Liver (tissue), 3 donors: ENCODE results near the gene C1orf21.

Experiments used
- ATF3 ChIP-seq: IDR thresholded peaks from 2 replicates; pipeline ENCODE4 v1.6.1; 2016; ENCODE audit warnings: antibody characterized with exemption
- CTCF ChIP-seq: fragments of 150-350 bp; IDR thresholded peaks from 2 replicates; pipeline ENCODE4 v1.5.1; 2017; ENCODE audit warnings: improper control_type of control experiment, low read depth, low read length; ENCODE audit not compliant: missing input control
- EGR1 ChIP-seq, 2 donors: IDR thresholded peaks; 2 replicates each; pipeline ENCODE4 v1.6.1; 2016 to 2018; ENCODE audit warnings: antibody characterized with exemption in 2 of 2, low read depth in 2 of 2
- GABPA ChIP-seq, 2 donors: IDR thresholded peaks in 1 of 2; conservative IDR thresholded peaks in 1 of 2; 2 replicates each; pipeline ENCODE4 v1.6.1; 2016; ENCODE audit warnings: antibody characterized with exemption in 2 of 2, mild to moderate bottlenecking in 1 of 2, moderate library complexity in 1 of 2
- HNF4A ChIP-seq, 2 donors: conservative IDR thresholded peaks; 2 replicates each; pipeline ENCODE4 v1.6.1; 2016; ENCODE audit warnings: antibody characterized with exemption in 2 of 2, mild to moderate bottlenecking in 2 of 2
- MAX ChIP-seq: IDR thresholded peaks from 2 replicates; pipeline ENCODE4 v1.6.1; 2016; ENCODE audit warnings: antibody characterized with exemption
- RAD21 ChIP-seq, 2 donors: IDR thresholded peaks; 2 replicates each; pipeline ENCODE4 v1.6.1; 2016; ENCODE audit warnings: antibody characterized with exemption in 2 of 2, mild to moderate bottlenecking in 2 of 2
- YY1 ChIP-seq: IDR thresholded peaks from 2 replicates; pipeline ENCODE4 v1.6.1; 2016; ENCODE audit warnings: antibody characterized with exemption, mild to moderate bottlenecking
- ZBTB33 ChIP-seq: IDR thresholded peaks from 2 replicates; pipeline ENCODE4 v1.6.1; 2016; ENCODE audit warnings: antibody characterized with exemption
- donor health status: healthy.
- donor health status: healthy.

DNA sequence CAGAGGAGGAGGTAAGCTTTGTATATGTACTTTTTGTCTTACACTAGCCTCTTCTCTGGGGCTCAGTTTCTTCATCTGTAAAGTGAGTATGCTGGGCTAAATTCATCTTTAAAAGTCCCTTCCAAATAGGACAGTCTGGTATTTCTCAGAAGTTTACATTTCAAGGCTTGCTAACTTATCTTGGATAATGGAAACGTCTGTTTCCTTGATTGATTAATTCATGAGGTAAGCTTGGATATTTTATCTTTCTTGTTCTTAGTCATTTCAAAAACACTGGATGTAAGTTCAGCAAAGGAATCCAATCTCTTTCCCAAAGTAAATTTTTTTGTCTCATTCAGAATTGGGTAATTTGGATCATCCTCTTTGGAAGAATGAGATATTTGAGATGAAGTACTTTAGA lies 256.8 kb downstream of the C1orf21 start:
- TF ChIP-seq CTCF = no peak
- TF ChIP-seq EGR1 (IDR thresholded peaks at IDR 0.05; ENCODE audit: low read depth in 2 of 2) = no peak
- TF ChIP-seq ZBTB33 = no peak
- TF ChIP-seq MAX = no peak
- TF ChIP-seq HNF4A (conservative IDR thresholded peaks at IDR 0.05) = no peak
- no peak for TF ChIP-seq YY1
- TF ChIP-seq RAD21 (IDR thresholded peaks at IDR 0.05) = no peak
- no peak for TF ChIP-seq ATF3
- TF ChIP-seq GABPA (IDR thresholded peaks at IDR 0.05 in 1 of 2, conservative IDR thresholded peaks at IDR 0.05 in 1 of 2) = no peak
